Measurements from ENCODE around the gene SRP68. TPM values are rescaled to one million over a fixed set of nuclear protein-coding genes. Genes with fewer than 3 reads are reported as not detected.

Gene SRP68
- total and polyA plus RNA-seq, 2 donors (not counting 1 experiment from before 2014, with no cell fraction given) = 29.6 to 82.3 TPM

DNA sequence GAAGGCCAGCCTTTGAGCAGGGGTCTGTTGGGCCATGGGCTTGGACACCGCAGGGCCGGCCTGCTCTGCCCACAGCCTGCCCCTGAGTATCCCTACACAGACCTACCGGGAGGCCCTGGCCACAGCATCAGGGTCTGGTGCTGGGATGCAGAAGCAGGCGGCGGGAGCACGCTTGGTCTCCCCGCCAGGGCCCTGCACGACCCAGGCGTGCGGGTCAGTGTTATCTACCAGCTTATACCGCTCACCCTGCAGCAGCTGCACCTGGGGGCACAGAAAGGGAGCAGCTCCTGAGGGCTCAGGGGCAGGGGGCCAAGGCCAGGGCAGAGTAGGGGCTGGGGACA is 54.0 kb downstream of the SRP68 start:
- no peaks in the 10 kb centered on the region for H3K4me1 Mint-ChIP-seq
- intact Hi-C loops (cut with micrococcal nuclease) = no loop called here
- Histone ChIP-seq H3K4me3 (ENCODE audit: control extremely low read depth in 1 of 5, extremely low read depth in 1 of 5, insufficient read depth in 1 of 5, low read depth in 2 of 5, low read length in 4 of 5) (no peak overlapping the region), H2AFZ (ENCODE audit: insufficient read depth, low read depth, low read length, poor library complexity, severe bottlenecking) (no peak overlapping the region), H4K20me1 (ENCODE audit: control insufficient read depth, insufficient read depth, low read length, poor library complexity, severe bottlenecking) (no peaks in the 10 kb centered on the region), H3K27me3 (replicated peaks in 1 of 4; ENCODE audit: control extremely low read depth in 1 of 4, control insufficient read depth in 3 of 4, insufficient read depth in 4 of 4, low read length in 3 of 4) (peaks cover 0 to 7% (median 2%) of the 10 kb centered on the region in 4 experiments), H3K4me1 (ENCODE audit: control insufficient read depth in 2 of 2, insufficient read depth in 2 of 2, low read length in 2 of 2) (peaks cover 0 to 7% of the 10 kb centered on the region in 2 donors), H3K4me2 (replicated peaks; ENCODE audit: low read depth, low read length, poor library complexity, severe bottlenecking) (no peak overlapping the region), H3K9me3 (ENCODE audit: control extremely low read depth in 1 of 3, control insufficient read depth in 2 of 3, insufficient read depth in 1 of 3, low read length in 2 of 3) (no peaks in the 10 kb centered on the region), H3K9ac (ENCODE audit: low read length) (no peak overlapping the region), H3K79me2 (ENCODE audit: control insufficient read depth, insufficient read depth, low read length) (no peaks in the 10 kb centered on the region), H3K36me3 (replicated peaks in 1 of 2; ENCODE audit: control extremely low read depth in 1 of 2, control insufficient read depth in 1 of 2, extremely low read depth in 1 of 2, insufficient read depth in 2 of 2, low read length in 1 of 2) (no peaks in the 10 kb centered on the region), H3K27ac (ENCODE audit: low read length in 2 of 2) (no peak overlapping the region)
- TF ChIP-seq, protein P1, sequence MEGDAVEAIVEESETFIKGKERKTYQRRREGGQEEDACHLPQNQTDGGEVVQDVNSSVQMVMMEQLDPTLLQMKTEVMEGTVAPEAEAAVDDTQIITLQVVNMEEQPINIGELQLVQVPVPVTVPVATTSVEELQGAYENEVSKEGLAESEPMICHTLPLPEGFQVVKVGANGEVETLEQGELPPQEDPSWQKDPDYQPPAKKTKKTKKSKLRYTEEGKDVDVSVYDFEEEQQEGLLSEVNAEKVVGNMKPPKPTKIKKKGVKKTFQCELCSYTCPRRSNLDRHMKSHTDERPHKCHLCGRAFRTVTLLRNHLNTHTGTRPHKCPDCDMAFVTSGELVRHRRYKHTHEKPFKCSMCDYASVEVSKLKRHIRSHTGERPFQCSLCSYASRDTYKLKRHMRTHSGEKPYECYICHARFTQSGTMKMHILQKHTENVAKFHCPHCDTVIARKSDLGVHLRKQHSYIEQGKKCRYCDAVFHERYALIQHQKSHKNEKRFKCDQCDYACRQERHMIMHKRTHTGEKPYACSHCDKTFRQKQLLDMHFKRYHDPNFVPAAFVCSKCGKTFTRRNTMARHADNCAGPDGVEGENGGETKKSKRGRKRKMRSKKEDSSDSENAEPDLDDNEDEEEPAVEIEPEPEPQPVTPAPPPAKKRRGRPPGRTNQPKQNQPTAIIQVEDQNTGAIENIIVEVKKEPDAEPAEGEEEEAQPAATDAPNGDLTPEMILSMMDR (IDR thresholded peaks at IDR 0.05) = no peak
- TF ChIP-seq EZH2 (IDR thresholded peaks at IDR 0.05; ENCODE audit: borderline replicate concordance, insufficient read depth, low read depth, low read length, poor library complexity, severe bottlenecking) = no peak
- no peak for ATAC-seq (ENCODE audit: low read depth)
- POLR2A ChIA-PET = interaction anchor here (0.6 kb wide), 1 partner anchor 365 kb away, joined by 3 read pairs; no protein-coding TSS in a partner anchor
- WGBS (ENCODE audit: insufficient coverage) = 95% methylated on average over 11 of the region's 11 CpGs
- CTCF ChIA-PET = interaction anchor here (1.4 to 3.0 kb wide), 2 partner anchors 10 to 281 kb away, joined by 5 to 8 read pairs; no protein-coding TSS in a partner anchor
- H3K9me3 Mint-ChIP-seq (ENCODE audit: insufficient read depth) = no peaks in the 10 kb centered on the region
- no peak for DNase-seq
- H3K27me3 Mint-ChIP-seq = no peaks in the 10 kb centered on the region
- H3K4me3 Mint-ChIP-seq = no peak overlapping the region
- H3K27ac Mint-ChIP-seq = no peak overlapping the region

DNA sequence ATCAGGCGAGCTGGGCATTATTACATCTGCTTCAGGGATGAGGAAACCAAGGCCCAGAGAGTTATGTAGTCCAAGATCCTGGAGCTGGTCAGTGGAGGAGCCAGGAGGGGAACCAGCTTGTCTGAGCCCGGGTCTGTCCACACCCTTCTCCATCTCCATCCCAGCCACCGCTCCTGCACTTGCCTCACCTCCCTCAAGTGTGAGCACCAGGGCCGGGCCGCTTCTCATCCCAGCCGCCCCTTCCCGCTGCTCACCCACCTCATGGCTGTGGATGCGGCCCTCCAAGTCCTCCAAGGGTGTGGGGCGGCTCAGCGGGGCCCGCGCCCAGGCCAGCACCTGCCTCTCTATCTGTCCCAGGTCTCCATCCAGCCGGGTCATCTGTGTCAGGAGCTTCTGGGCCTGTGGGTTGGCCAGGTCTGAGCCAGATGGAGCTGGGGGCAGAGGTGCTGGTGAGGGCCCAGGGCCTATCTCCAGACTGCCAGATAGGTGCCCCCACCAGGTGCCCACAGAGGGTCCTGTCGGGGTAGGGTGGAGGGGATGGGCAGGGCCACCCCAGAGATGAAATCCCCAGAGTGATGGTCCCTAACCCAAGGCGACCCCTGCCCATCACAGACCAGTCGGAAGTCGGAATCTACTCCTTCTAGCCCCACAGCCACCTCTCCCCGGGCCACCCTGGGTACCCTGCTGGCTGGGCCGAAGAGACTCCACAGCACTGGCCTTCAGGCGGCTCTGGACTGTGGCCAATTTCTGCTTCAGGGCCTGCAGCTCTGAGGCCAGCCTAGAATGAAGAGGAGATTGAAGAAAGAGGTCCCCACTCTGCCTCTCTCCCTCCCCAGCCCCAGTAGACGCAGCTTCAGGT is 54.6 kb downstream of the SRP68 start:
- no peak overlapping the region for H3K27ac ChIP-seq (ENCODE audit: low read length in 2 of 2)
- H4K20me1 ChIP-seq (ENCODE audit: control insufficient read depth, insufficient read depth, low read length, poor library complexity, severe bottlenecking) = no peaks in the 10 kb centered on the region
- no peaks in the 10 kb centered on the region for H3K9me3 ChIP-seq (ENCODE audit: control extremely low read depth in 1 of 3, control insufficient read depth in 2 of 3, insufficient read depth in 1 of 3, low read length in 2 of 3)
- peaks cover 0 to 7% of the 10 kb centered on the region in 2 donors for H3K4me1 ChIP-seq (ENCODE audit: control insufficient read depth in 2 of 2, insufficient read depth in 2 of 2, low read length in 2 of 2)
- H3K27me3 Mint-ChIP-seq = no peaks in the 10 kb centered on the region
- H3K4me1 Mint-ChIP-seq = no peaks in the 10 kb centered on the region
- H3K4me3 Mint-ChIP-seq = no peak overlapping the region
- no peak overlapping the region for H2AFZ ChIP-seq (ENCODE audit: insufficient read depth, low read depth, low read length, poor library complexity, severe bottlenecking)
- H3K9ac ChIP-seq (ENCODE audit: low read length) = no peak overlapping the region
- no peak overlapping the region for H3K4me2 ChIP-seq (replicated peaks; ENCODE audit: low read depth, low read length, poor library complexity, severe bottlenecking)
- POLR2A ChIA-PET = interaction anchor here (0.6 kb wide), 1 partner anchor 365 kb away, joined by 3 read pairs; no protein-coding TSS in a partner anchor
- TF ChIP-seq, protein P1 (IDR thresholded peaks at IDR 0.05) = no peak
- TF ChIP-seq EZH2 (IDR thresholded peaks at IDR 0.05; ENCODE audit: borderline replicate concordance, insufficient read depth, low read depth, low read length, poor library complexity, severe bottlenecking) = no peak
- intact Hi-C loops (cut with micrococcal nuclease) = no loop called here
- 94% methylated on average over 17 of the region's 21 CpGs for WGBS (ENCODE audit: insufficient coverage)
- H3K79me2 ChIP-seq (ENCODE audit: control insufficient read depth, insufficient read depth, low read length) = no peaks in the 10 kb centered on the region
- no peak overlapping the region for H3K27ac Mint-ChIP-seq
- CTCF ChIA-PET = interaction anchor here (1.4 to 3.0 kb wide), 2 partner anchors 9 to 282 kb away, joined by 5 to 8 read pairs; no protein-coding TSS in a partner anchor
- H3K36me3 ChIP-seq (replicated peaks in 1 of 2; ENCODE audit: control extremely low read depth in 1 of 2, control insufficient read depth in 1 of 2, extremely low read depth in 1 of 2, insufficient read depth in 2 of 2, low read length in 1 of 2) = no peaks in the 10 kb centered on the region
- H3K27me3 ChIP-seq (replicated peaks in 1 of 4; ENCODE audit: control extremely low read depth in 1 of 4, control insufficient read depth in 3 of 4, insufficient read depth in 4 of 4, low read length in 3 of 4) = peaks cover 0 to 7% (median 2%) of the 10 kb centered on the region in 4 experiments
- ATAC-seq (ENCODE audit: low read depth) (no peak), DNase-seq (no peak)
- no peak overlapping the region for H3K4me3 ChIP-seq (ENCODE audit: control extremely low read depth in 1 of 5, extremely low read depth in 1 of 5, insufficient read depth in 1 of 5, low read depth in 2 of 5, low read length in 4 of 5)
- H3K9me3 Mint-ChIP-seq (ENCODE audit: insufficient read depth) = no peaks in the 10 kb centered on the region
